HepG2 (cell line): ENCODE measurements around the gene PPP1R9A. TPM values are rescaled to one million over a fixed set of nuclear protein-coding genes. Genes with fewer than 3 reads are reported as not detected.

ENCODE experiments used
- ADNP ChIP-seq: sonication (generic); formaldehyde crosslinking; IDR thresholded peaks from 2 replicates; pipeline ENCODE4 v1.4.0; 2020; ENCODE audit warnings: missing genetic modification reagents
- ARID5B ChIP-seq: IDR thresholded peaks from 2 replicates; pipeline ENCODE4 v1.4.0; 2020; ENCODE audit warnings: mild to moderate bottlenecking, missing genetic modification reagents
- BHLHE40 ChIP-seq: IDR thresholded peaks from 2 replicates; pipeline ENCODE4 v1.6.1; 2011; ENCODE audit warnings: low read length, improper control_type of control experiment
- GMEB1 ChIP-seq: sonication (generic); formaldehyde crosslinking; IDR thresholded peaks from 2 replicates; pipeline ENCODE4 v1.5.1; 2020; ENCODE audit warnings: missing genetic modification reagents, mild to moderate bottlenecking, borderline replicate concordance
- HNRNPH1 ChIP-seq: fragments of 200-400 bp; formaldehyde crosslinking; optimal IDR thresholded peaks from 2 replicates; pipeline ENCODE3; 2017; ENCODE audit warnings: mild to moderate bottlenecking, low read depth, low read length
- IKZF5 ChIP-seq: IDR thresholded peaks from 2 replicates; pipeline ENCODE4 v1.6.1; 2018; ENCODE audit warnings: missing genetic modification reagents, mild to moderate bottlenecking, missing compliant biosample characterization
- ISX ChIP-seq: sonication (generic); formaldehyde crosslinking; conservative IDR thresholded peaks from 2 replicates; pipeline ENCODE4 v1.5.0; 2020; ENCODE audit warnings: missing genetic modification reagents
- KDM6A ChIP-seq: IDR thresholded peaks from 2 replicates; pipeline ENCODE4 v1.6.1; 2016; ENCODE audit warnings: low read depth
- MAZ ChIP-seq, 2 experiments: sonication (generic) in 1 of 2; formaldehyde crosslinking in 1 of 2; IDR thresholded peaks; 2 replicates each; pipeline versions ENCODE4 v1.5.0 to v1.6.1; 2012 to 2020; ENCODE audit warnings: low read depth in 2 of 2, mild to moderate bottlenecking in 2 of 2, borderline replicate concordance in 1 of 2, improper control_type of control experiment in 1 of 2, low read length in 1 of 2, missing genetic modification reagents in 1 of 2, moderate library complexity in 1 of 2
- PREB ChIP-seq: sonication (generic); formaldehyde crosslinking; IDR thresholded peaks from 2 replicates; pipeline ENCODE4 v1.4.0; 2020; ENCODE audit warnings: missing genetic modification reagents
- REXO4 ChIP-seq: sonication (generic); formaldehyde crosslinking; IDR thresholded peaks from 2 replicates; pipeline ENCODE4 v1.8.0; 2022; ENCODE audit warnings: missing genetic modification reagents, mild to moderate bottlenecking, borderline replicate concordance
- RXRA ChIP-seq: sonication (generic); formaldehyde crosslinking; IDR thresholded peaks from 2 replicates; pipeline ENCODE4 v1.5.1; 2020; ENCODE audit warnings: missing genetic modification reagents
- SATB2 ChIP-seq: sonication (generic); formaldehyde crosslinking; IDR thresholded peaks from 2 replicates; pipeline ENCODE4 v1.5.0; 2020; ENCODE audit warnings: missing genetic modification reagents
- YEATS4 ChIP-seq: sonication (generic); formaldehyde crosslinking; IDR thresholded peaks from 2 replicates; pipeline ENCODE4 v1.4.0; 2020; ENCODE audit warnings: missing genetic modification reagents, borderline replicate concordance
- ZBTB21 ChIP-seq: sonication (generic); formaldehyde crosslinking; IDR thresholded peaks from 2 replicates; pipeline ENCODE4 v1.4.0; 2020; ENCODE audit warnings: missing genetic modification reagents
- ZBTB25 ChIP-seq: IDR thresholded peaks from 2 replicates; pipeline ENCODE4 v1.6.1; 2018; ENCODE audit warnings: missing genetic modification reagents
- ZNF784 ChIP-seq: sonication (generic); formaldehyde crosslinking; IDR thresholded peaks from 2 replicates; pipeline ENCODE4 v1.5.1; 2020; ENCODE audit warnings: missing genetic modification reagents, mild to moderate bottlenecking, borderline replicate concordance
- ZNF816 ChIP-seq: sonication (generic); formaldehyde crosslinking; IDR thresholded peaks from 2 replicates; pipeline ENCODE4 v1.8.0; 2022; ENCODE audit warnings: missing genetic modification reagents, mild to moderate bottlenecking, borderline replicate concordance
- ZNF891 ChIP-seq: sonication (generic); formaldehyde crosslinking; IDR thresholded peaks from 2 replicates; pipeline ENCODE4 v1.5.0; 2020; ENCODE audit warnings: mild to moderate bottlenecking, missing genetic modification reagents
- polyA plus RNA-seq, 8 experiments: library from polyadenylated mRNA; depleted of rRNA in 3 of 8; stranded (reverse) in 7 of 8; unstranded in 1 of 8; fragments of >200 nt; fragmentation: Illumina TruSeq in 4 of 8; extraction: Trizol in 4 of 8; gene quantifications; 2 replicates each; pipeline versions ENCODE4 v1.2.1 to v1.2.3, GENCODE V29; 2011 to 2016; ENCODE audit warnings: low read depth in 4 of 8, missing spikeins in 1 of 8, mixed read lengths in 1 of 8; ENCODE audit not compliant: insufficient read depth in 1 of 8
- total RNA-seq, 5 experiments: library from RNA; depleted of rRNA; stranded (reverse); fragments of >200 nt; fragmentation: Illumina TruSeq; extraction: Trizol; gene quantifications; 2 replicates each; pipeline ENCODE4 v1.2.3, GENCODE V29; 2016; ENCODE audit warnings: low read depth in 1 of 5

The PPP1R9A gene
- total and polyA plus RNA-seq, 2 of the 13 experiments (the other 11 are each of a cell fraction or from before 2014, with no cell fraction given) = 11.4 to 31.9 TPM

GRCh38 chr7:94980418-94981142, 73.2 kb downstream of the PPP1R9A start (continued):
- TF ChIP-seq ARID5B (CRISPR knock-in tag) (peak; percentile 94), ISX (CRISPR knock-in tag) (no peak), ZNF891 (CRISPR knock-in tag) (no peak), MAZ (IDR thresholded peaks at IDR 0.05; ENCODE audit: borderline replicate concordance, low read depth, low read length) (no peak), MAZ (CRISPR knock-in tag; IDR thresholded peaks at IDR 0.05; ENCODE audit: low read depth) (no peak), IKZF5 (CRISPR knock-in tag) (peak; percentile 52; the same call in 1 of the 2 replicates), REXO4 (CRISPR knock-in tag) (no peak), RXRA (CRISPR knock-in tag) (no peak; the same call in 1 of the 2 replicates), GMEB1 (CRISPR knock-in tag) (no peak), PREB (CRISPR knock-in tag) (no peak), SATB2 (CRISPR knock-in tag) (no peak), HNRNPH1 (no peak), ZBTB25 (CRISPR knock-in tag) (0 out of 2 replicates have a peak, but pooled peaks have one; percentile 28), ZNF784 (CRISPR knock-in tag) (no peak), BHLHE40 (0 out of 2 replicates have a peak, but pooled peaks have one; percentile 3), ZBTB21 (CRISPR knock-in tag) (no peak), YEATS4 (CRISPR knock-in tag) (no peak), KDM6A (CRISPR knock-in tag) (peak; percentile 63; the same call in 1 of the 2 replicates), ZNF816 (no peak), ADNP (CRISPR knock-in tag) (no peak)
